Neutrophil (primary cell): ENCODE measurements around the gene POLN.

Source experiments
- H3K27ac ChIP-seq: fragments of 200-600 bp; sonication (generic); 2 replicates; pipeline ENCODE4 v1.5.1; 2016; ENCODE audit warnings: mild to moderate bottlenecking, moderate library complexity
- H3K27me3 ChIP-seq: fragments of 200-600 bp; sonication (generic); 2 replicates; pipeline ENCODE4 v1.6.0; 2016; ENCODE audit warnings: mild to moderate bottlenecking
- H3K36me3 ChIP-seq: fragments of 200-600 bp; sonication (generic); 2 replicates; pipeline ENCODE4 v1.5.1; 2017
- H3K4me1 ChIP-seq, 2 experiments: fragments of 200-600 bp in 1 of 2; sonication (generic) in 1 of 2; 1 replicate in 1 of 2; 2 replicates in 1 of 2; pipeline versions ENCODE4 v1.5.1 to v1.6.1; 2013 to 2016; ENCODE audit warnings: low read depth in 1 of 2, low read length in 1 of 2, mild to moderate bottlenecking in 1 of 2, moderate library complexity in 1 of 2; ENCODE audit not compliant: control insufficient read depth in 1 of 2, insufficient read depth in 1 of 2
- H3K4me3 ChIP-seq, 2 experiments: fragments of 200-600 bp in 1 of 2; sonication (generic) in 1 of 2; 1 replicate in 1 of 2; 2 replicates in 1 of 2; pipeline ENCODE4 v1.5.1; 2013 to 2016; ENCODE audit warnings: low read depth in 1 of 2, low read length in 1 of 2, mild to moderate bottlenecking in 1 of 2, moderate library complexity in 1 of 2
- H3K9me3 ChIP-seq: fragments of 200-600 bp; sonication (generic); 2 replicates; pipeline ENCODE4 v1.5.1; 2016
- CTCF ChIP-seq: fragments of 200-600 bp; sonication (generic); IDR thresholded peaks from 2 replicates; pipeline ENCODE4 v1.5.1; 2016; ENCODE audit warnings: antibody characterized with exemption

Gene POLN

GRCh38 chr4:2082118-2082517 lies 159.8 kb downstream of the POLN start:
- H3K36me3 ChIP-seq: no peaks in the 10 kb centered on the region
- H3K4me3 ChIP-seq: no peak overlapping the region
- no peak overlapping the region for H3K27ac ChIP-seq
- TF ChIP-seq CTCF: no peak
- peaks cover 5% of the 10 kb centered on the region for H3K27me3 ChIP-seq
- no peaks in the 10 kb centered on the region for H3K4me1 ChIP-seq
- H3K9me3 ChIP-seq: no peaks in the 10 kb centered on the region

GRCh38 chr4:2081540-2081939 lies 160.4 kb downstream of the POLN start:
- Histone ChIP-seq H3K27ac (no peak overlapping the region), H3K4me1 (no peaks in the 10 kb centered on the region), H3K9me3 (no peaks in the 10 kb centered on the region), H3K4me3 (no peak overlapping the region), H3K36me3 (no peaks in the 10 kb centered on the region), H3K27me3 (no peaks in the 10 kb centered on the region)
- TF ChIP-seq CTCF: no peak

GRCh38 chr4:2080429-2081300 lies 161.3 kb downstream of the POLN start:
- H3K4me1 ChIP-seq: peaks cover 0 to 5% of the 10 kb centered on the region in 2 experiments
- H3K36me3 ChIP-seq: no peaks in the 10 kb centered on the region
- no peak overlapping the region for H3K27ac ChIP-seq
- no peaks in the 10 kb centered on the region for H3K9me3 ChIP-seq
- no peak overlapping the region for H3K4me3 ChIP-seq
- H3K27me3 ChIP-seq: no peaks in the 10 kb centered on the region
- no peak for TF ChIP-seq CTCF

GRCh38 chr4:2079926-2080325 lies 162.0 kb downstream of the POLN start:
- peaks cover 0 to 5% of the 10 kb centered on the region in 2 experiments for H3K4me1 ChIP-seq
- no peak overlapping the region for H3K4me3 ChIP-seq
- no peaks in the 10 kb centered on the region for H3K9me3 ChIP-seq
- H3K27me3 ChIP-seq: no peaks in the 10 kb centered on the region
- no peak overlapping the region for H3K27ac ChIP-seq
- TF ChIP-seq CTCF: no peak
- no peaks in the 10 kb centered on the region for H3K36me3 ChIP-seq

GRCh38 chr4:2079006-2079405 lies 162.9 kb downstream of the POLN start:
- TF ChIP-seq CTCF: no peak
- H3K9me3 ChIP-seq: no peaks in the 10 kb centered on the region
- peaks cover 0 to 5% of the 10 kb centered on the region in 2 experiments for H3K4me1 ChIP-seq
- no peaks in the 10 kb centered on the region for H3K27me3 ChIP-seq
- H3K4me3 ChIP-seq: no peak overlapping the region
- no peaks in the 10 kb centered on the region for H3K36me3 ChIP-seq
- no peak overlapping the region for H3K27ac ChIP-seq
